ENCODE results near the gene MRPL48.

DNA sequence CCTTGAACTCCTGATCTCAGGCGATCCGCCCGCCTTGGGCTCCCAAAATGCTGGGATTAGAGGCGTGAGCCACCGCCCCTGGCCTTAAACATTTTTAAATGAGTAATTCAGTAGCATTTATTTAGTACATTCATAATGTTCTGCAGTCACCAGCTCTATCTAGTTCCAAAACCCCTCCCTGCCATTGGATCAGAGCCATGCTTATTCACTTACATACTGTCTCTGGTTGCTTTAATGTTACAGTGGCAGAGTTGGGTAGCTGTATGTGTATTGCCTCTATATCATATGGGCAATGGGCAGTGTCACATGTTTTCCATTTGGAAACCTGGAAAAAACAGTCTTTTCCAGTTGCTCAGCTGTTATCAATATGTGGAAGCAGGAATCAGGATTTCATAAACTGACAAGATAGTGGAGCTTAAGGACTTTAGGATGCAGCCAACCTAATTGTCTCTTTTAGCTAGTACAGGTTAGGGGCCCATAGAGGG lies 78.5 kb downstream of the MRPL48 start:
- TF ChIP-seq, protein P1, sequence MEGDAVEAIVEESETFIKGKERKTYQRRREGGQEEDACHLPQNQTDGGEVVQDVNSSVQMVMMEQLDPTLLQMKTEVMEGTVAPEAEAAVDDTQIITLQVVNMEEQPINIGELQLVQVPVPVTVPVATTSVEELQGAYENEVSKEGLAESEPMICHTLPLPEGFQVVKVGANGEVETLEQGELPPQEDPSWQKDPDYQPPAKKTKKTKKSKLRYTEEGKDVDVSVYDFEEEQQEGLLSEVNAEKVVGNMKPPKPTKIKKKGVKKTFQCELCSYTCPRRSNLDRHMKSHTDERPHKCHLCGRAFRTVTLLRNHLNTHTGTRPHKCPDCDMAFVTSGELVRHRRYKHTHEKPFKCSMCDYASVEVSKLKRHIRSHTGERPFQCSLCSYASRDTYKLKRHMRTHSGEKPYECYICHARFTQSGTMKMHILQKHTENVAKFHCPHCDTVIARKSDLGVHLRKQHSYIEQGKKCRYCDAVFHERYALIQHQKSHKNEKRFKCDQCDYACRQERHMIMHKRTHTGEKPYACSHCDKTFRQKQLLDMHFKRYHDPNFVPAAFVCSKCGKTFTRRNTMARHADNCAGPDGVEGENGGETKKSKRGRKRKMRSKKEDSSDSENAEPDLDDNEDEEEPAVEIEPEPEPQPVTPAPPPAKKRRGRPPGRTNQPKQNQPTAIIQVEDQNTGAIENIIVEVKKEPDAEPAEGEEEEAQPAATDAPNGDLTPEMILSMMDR (IDR thresholded peaks at IDR 0.05), result no peak
- TF ChIP-seq POLR2AphosphoS5 (IDR thresholded peaks at IDR 0.05), result no peak
- no peak for TF ChIP-seq POLR2A (IDR thresholded peaks at IDR 0.05)
